Measurements from ENCODE around the gene CPED1. TPM values are rescaled to one million over a fixed set of nuclear protein-coding genes. Genes with fewer than 3 reads are reported as not detected.

Gene CPED1
- total RNA-seq, 1 experiment from 2014 or later, result 0.13 TPM

DNA sequence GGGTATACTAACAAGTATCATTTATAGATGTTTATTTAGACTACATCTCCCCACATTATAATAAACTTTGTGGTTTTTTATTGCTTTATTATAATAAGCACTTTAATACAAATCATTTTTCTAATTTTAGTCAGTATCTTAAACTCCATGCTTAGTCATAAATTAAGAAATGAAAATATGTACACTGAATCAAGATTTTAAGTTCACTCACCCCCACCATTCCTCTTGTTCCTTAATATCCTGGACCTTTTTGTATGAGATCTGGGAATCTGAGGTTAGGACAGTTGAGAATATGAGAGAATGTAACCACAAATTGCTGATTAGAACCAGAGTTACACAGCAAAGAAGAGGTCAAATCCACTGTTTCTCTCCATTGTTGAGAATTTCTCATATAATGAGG is 246.7 kb downstream of the CPED1 start:
- no peaks in the 10 kb centered on the region for H3K4me1 ChIP-seq (ENCODE audit: insufficient read depth, low read length)
- H3K9me3 ChIP-seq (ENCODE audit: control insufficient read depth, low read depth, low read length), result no peaks in the 10 kb centered on the region
- Mint-ChIP-seq H3K27me3 (ENCODE audit: low read depth) (no peaks in the 10 kb centered on the region; the same call in 1 of the 2 replicates), H3K27ac (no peak overlapping the region), H3K9me3 (no peaks in the 10 kb centered on the region), H3K36me3 (ENCODE audit: insufficient read depth in 1 of 3, low read depth in 3 of 3) (no peaks in the 10 kb centered on the region), H3K4me1 (no peaks in the 10 kb centered on the region), H3K4me3 (no peak overlapping the region)
- no peak for TF ChIP-seq CTCF (conservative IDR thresholded peaks at IDR 0.05)
- H3K4me2 ChIP-seq (ENCODE audit: insufficient read depth, insufficient read length, low read length), result no peak overlapping the region
- H3T11ph ChIP-seq (ENCODE audit: low read length), result no peak overlapping the region
- H3K4ac ChIP-seq (ENCODE audit: low read depth, low read length), result no peak overlapping the region
- no peak overlapping the region for H4K8ac ChIP-seq (replicated peaks; ENCODE audit: insufficient read length, low read depth, low read length)
- no peaks in the 10 kb centered on the region for H3K27me3 ChIP-seq (ENCODE audit: insufficient read depth, low read length)
- H3K23ac ChIP-seq (ENCODE audit: insufficient read length, low read depth, low read length), result no peak overlapping the region
- no peak overlapping the region for H3K14ac ChIP-seq (ENCODE audit: insufficient read depth, low read length)
- H3K56ac ChIP-seq (ENCODE audit: insufficient read length, low read depth, low read length), result no peak overlapping the region
- H2AFZ ChIP-seq (ENCODE audit: low read length), result no peak overlapping the region
- no peaks in the 10 kb centered on the region for H3K23me2 ChIP-seq (ENCODE audit: insufficient read length, low read depth, low read length, poor library complexity, severe bottlenecking)
- H4K20me1 ChIP-seq (ENCODE audit: control insufficient read depth, insufficient read depth, insufficient read length), result no peaks in the 10 kb centered on the region
- H3K9ac ChIP-seq (ENCODE audit: extremely low read depth, insufficient read length, low read length), result no peak overlapping the region
- H2BK20ac ChIP-seq (ENCODE audit: low read depth, low read length, poor library complexity, severe bottlenecking), result no peak overlapping the region
- H4K91ac ChIP-seq (ENCODE audit: insufficient read length, low read depth, low read length), result no peak overlapping the region
- no peak overlapping the region for H2BK120ac ChIP-seq (ENCODE audit: low read depth, low read length, poor library complexity, severe bottlenecking)
- DNase-seq, result no peak
- H3K79me2 ChIP-seq (ENCODE audit: insufficient read depth, low read length), result no peaks in the 10 kb centered on the region
- no peak overlapping the region for H3K27ac ChIP-seq (ENCODE audit: insufficient read length, low read depth, low read length)
- no peak overlapping the region for H2BK12ac ChIP-seq (ENCODE audit: insufficient read length, low read depth, low read length)
- H2BK15ac ChIP-seq (ENCODE audit: low read depth, low read length), result no peak overlapping the region
- H2BK5ac ChIP-seq (ENCODE audit: insufficient read length, low read length), result no peak overlapping the region
- no peak overlapping the region for H3K18ac ChIP-seq (ENCODE audit: insufficient read length, low read depth, low read length)
- no peak overlapping the region for H2AK5ac ChIP-seq (ENCODE audit: insufficient read length, low read length)
- H4K5ac ChIP-seq (ENCODE audit: insufficient read length, low read depth, low read length), result no peak overlapping the region
- no peaks in the 10 kb centered on the region for H3K79me1 ChIP-seq (ENCODE audit: insufficient read depth, low read depth, low read length, poor library complexity, severe bottlenecking)

Data from H9 (cell line).